H1 (cell line): ENCODE data around the gene OST4. TPM values are rescaled to one million over a fixed set of nuclear protein-coding genes. Genes with fewer than 3 reads are reported as not detected.

ENCODE experiments used
- CTCF ChIA-PET: fragments of 300-600 bp; sonication (Branson Sonifier 250); formaldehyde crosslinking; loops from one replicate; lab custom pipeline; 2021; ENCODE audit not compliant: partially characterized antibody; lab: Charles Lee
- POLR2A ChIA-PET: fragments of 300-600 bp; sonication (Branson Sonifier 250); formaldehyde crosslinking; loops from one replicate; lab custom pipeline; 2021; ENCODE audit warnings: inconsistent platforms; ENCODE audit not compliant: partially characterized antibody; lab: Charles Lee
- DNase-seq, 2 experiments: peaks; one replicate each; pipeline versions ENCODE4 v3.0.0 to v3.0.0-alpha.2; 2010 to 2022; ENCODE audit warnings: low spot score in 2 of 2, low read depth in 1 of 2, mixed read lengths in 1 of 2
- FAIRE-seq: peaks from 2 replicates; lab custom pipeline; 2011; peaks lifted over from hg19 to GRCh38; lab: Jason Lieb, UNC
- H2AFZ ChIP-seq: 2 replicates; pipeline ENCODE4 v1.8.1; 2012; ENCODE audit warnings: low read length, inconsistent platforms
- H2AK5ac ChIP-seq: 2 replicates; pipeline ENCODE4 v1.6.1; 2013; ENCODE audit warnings: low read depth, low read length
- H2BK120ac ChIP-seq: replicated peaks from 2 replicates; pipeline ENCODE3; 2013; ENCODE audit warnings: low read depth, low read length, inconsistent platforms
- H2BK12ac ChIP-seq: 2 replicates; pipeline ENCODE4 v1.6.1; 2013; ENCODE audit warnings: low read depth, low read length
- H2BK15ac ChIP-seq: 2 replicates; pipeline ENCODE4 v1.6.1; 2013; ENCODE audit warnings: low read length
- H2BK20ac ChIP-seq: 2 replicates; pipeline ENCODE4 v1.6.1; 2013; ENCODE audit warnings: low read length
- H2BK5ac ChIP-seq: 2 replicates; pipeline ENCODE4 v1.6.1; 2013; ENCODE audit warnings: low read depth, low read length
- H3K14ac ChIP-seq: 2 replicates; pipeline ENCODE4 v1.6.1; 2013; ENCODE audit warnings: inconsistent platforms; ENCODE audit not compliant: insufficient read length
- H3K18ac ChIP-seq: 2 replicates; pipeline ENCODE4 v1.6.1; 2013; ENCODE audit warnings: low read length; ENCODE audit errors: extremely low read depth
- H3K23ac ChIP-seq: 2 replicates; pipeline ENCODE4 v1.6.1; 2013; ENCODE audit warnings: inconsistent platforms; ENCODE audit not compliant: insufficient read length
- H3K23me2 ChIP-seq: 2 replicates; pipeline ENCODE4 v1.6.1; 2013; ENCODE audit warnings: low read depth, low read length
- H3K27ac ChIP-seq: 2 replicates; pipeline ENCODE4 v1.6.1; 2011; ENCODE audit warnings: low read depth, low read length, inconsistent platforms
- H3K27me3 ChIP-seq, 4 experiments: replicated peaks in 1 of 4; 1 replicate in 1 of 4; 2 replicates in 3 of 4; pipeline versions ENCODE4 v1.6.1 to v1.8.1; 2011 to 2013; ENCODE audit warnings: low read length in 3 of 4, mild to moderate bottlenecking in 3 of 4, inconsistent platforms in 2 of 4, mixed read lengths in 2 of 4, moderate library complexity in 1 of 4; ENCODE audit not compliant: control insufficient read depth in 3 of 4, insufficient read depth in 3 of 4; ENCODE audit errors: extremely low read depth in 1 of 4
- H3K36me3 ChIP-seq, 4 experiments: 2 replicates each; pipeline versions ENCODE4 v1.6.1 to v1.8.1; 2011 to 2013; ENCODE audit warnings: mild to moderate bottlenecking in 4 of 4, low read length in 3 of 4, moderate library complexity in 2 of 4, control low read depth in 1 of 4, inconsistent platforms in 1 of 4; ENCODE audit not compliant: insufficient read depth in 4 of 4, control insufficient read depth in 2 of 4
- H3K4ac ChIP-seq: replicated peaks from 2 replicates; pipeline ENCODE3; 2013; ENCODE audit warnings: low read length, low read depth, mixed read lengths, inconsistent platforms; ENCODE audit not compliant: insufficient read length
- H3K4me1 ChIP-seq, 4 experiments: replicated peaks in 1 of 4; 1 replicate in 1 of 4; 2 replicates in 3 of 4; pipeline versions ENCODE4 v1.6.1 to v1.8.1; 2011 to 2013; ENCODE audit warnings: low read length in 3 of 4, inconsistent platforms in 2 of 4, mixed read lengths in 1 of 4; ENCODE audit not compliant: insufficient read depth in 4 of 4, control insufficient read depth in 3 of 4
- H3K4me2 ChIP-seq, 2 experiments: 2 replicates each; pipeline versions ENCODE4 v1.6.1 to v1.8.1; 2011 to 2013; ENCODE audit warnings: low read depth in 2 of 2, low read length in 2 of 2, control low read depth in 1 of 2, inconsistent platforms in 1 of 2, mild to moderate bottlenecking in 1 of 2; ENCODE audit not compliant: insufficient read depth in 1 of 2
- H3K4me3 ChIP-seq, 4 experiments: fragments of 200-600, 300-600 bp in 1 of 4; sonication (generic), shearing (Covaris generic), sonication (Bioruptor Twin) in 1 of 4; 2 replicates each; pipeline versions ENCODE4 v1.5.1 to v1.8.1; 2011 to 2016; ENCODE audit warnings: low read length in 4 of 4, low read depth in 3 of 4, control low read depth in 2 of 4, inconsistent platforms in 2 of 4, mild to moderate bottlenecking in 2 of 4, mixed read lengths in 1 of 4, moderate library complexity in 1 of 4; ENCODE audit not compliant: insufficient read depth in 2 of 4; ENCODE audit errors: extremely low read depth in 1 of 4
- H3K56ac ChIP-seq: replicated peaks from 2 replicates; pipeline ENCODE3; 2013; ENCODE audit warnings: low read depth, mild to moderate bottlenecking, mixed read lengths, low read length, inconsistent platforms; ENCODE audit not compliant: insufficient read length
- H3K79me1 ChIP-seq: 2 replicates; pipeline ENCODE4 v1.6.1; 2013; ENCODE audit warnings: low read depth, low read length, control low read depth
- H3K79me2 ChIP-seq, 2 experiments: 2 replicates each; pipeline versions ENCODE4 v1.6.1 to v1.8.1; 2012 to 2013; ENCODE audit warnings: low read length in 2 of 2, mild to moderate bottlenecking in 2 of 2, inconsistent platforms in 1 of 2; ENCODE audit not compliant: insufficient read depth in 2 of 2, control insufficient read depth in 1 of 2
- H3K9ac ChIP-seq, 4 experiments: replicated peaks in 1 of 4; 1 replicate in 1 of 4; 2 replicates in 3 of 4; pipeline versions ENCODE4 v1.6.1 to v1.8.1; 2011 to 2013; ENCODE audit warnings: low read depth in 3 of 4, low read length in 3 of 4, control low read depth in 2 of 4, mild to moderate bottlenecking in 2 of 4, moderate library complexity in 2 of 4, inconsistent platforms in 1 of 4; ENCODE audit errors: extremely low read depth in 1 of 4
- H3K9me3 ChIP-seq, 2 experiments: 2 replicates each; pipeline versions ENCODE4 v1.6.1 to v1.8.1; 2012 to 2013; ENCODE audit warnings: mild to moderate bottlenecking in 2 of 2, moderate library complexity in 2 of 2, control low read depth in 1 of 2, inconsistent platforms in 1 of 2, low read depth in 1 of 2, low read length in 1 of 2, mixed read lengths in 1 of 2; ENCODE audit not compliant: insufficient read depth in 2 of 2
- H4K20me1 ChIP-seq, 2 experiments: replicated peaks in 1 of 2; 2 replicates each; pipeline versions ENCODE3 to v1.8.1; 2011 to 2013; ENCODE audit warnings: inconsistent platforms in 2 of 2, low read length in 2 of 2, mild to moderate bottlenecking in 1 of 2; ENCODE audit not compliant: insufficient read depth in 2 of 2, control insufficient read depth in 1 of 2
- H4K5ac ChIP-seq: 2 replicates; pipeline ENCODE4 v1.6.1; 2013; ENCODE audit warnings: low read length, low read depth, mixed read lengths, inconsistent platforms; ENCODE audit not compliant: insufficient read length
- H4K8ac ChIP-seq: 2 replicates; pipeline ENCODE4 v1.8.0; 2013; ENCODE audit warnings: mild to moderate bottlenecking, moderate library complexity, low read length, inconsistent platforms; ENCODE audit not compliant: insufficient read depth; ENCODE audit errors: extremely low read depth
- H4K91ac ChIP-seq: replicated peaks from 2 replicates; pipeline ENCODE3; 2013; ENCODE audit warnings: low read length, mixed read lengths, inconsistent platforms; ENCODE audit not compliant: insufficient read length
- CTCF ChIP-seq, 3 experiments: IDR thresholded peaks; 1 replicate in 2 of 3; 2 replicates in 1 of 3; pipeline versions ENCODE4 v1.5.1 to v1.6.1; 2011; ENCODE audit warnings: low read length in 3 of 3, mild to moderate bottlenecking in 3 of 3, inconsistent platforms in 2 of 3, low read depth in 1 of 3, moderate library complexity in 1 of 3; ENCODE audit not compliant: insufficient read depth in 1 of 3; ENCODE audit errors: control extremely low read depth in 1 of 3
- EZH2 ChIP-seq: fragments of 200-600 bp; sonication (generic); IDR thresholded peaks from 2 replicates; pipeline ENCODE4 v1.7.1; 2012; ENCODE audit warnings: low read depth, mild to moderate bottlenecking, moderate library complexity, low read length, inconsistent platforms; ENCODE audit not compliant: severe bottlenecking
- JUND ChIP-seq: IDR thresholded peaks from 2 replicates; pipeline ENCODE4 v1.6.1; 2011; ENCODE audit warnings: mild to moderate bottlenecking, improper control_type of control experiment, low read length
- WGBS, 2 experiments: shearing (Covaris generic) in 1 of 2; methylation state at CpG; one replicate each; pipeline versions ENCODE4 v1.1.6 to v1.1.7; 2013 to 2015; ENCODE audit warnings: low lambda C conversion rate in 2 of 2, mixed read lengths in 2 of 2, inconsistent platforms in 1 of 2, low coverage in 1 of 2, missing lambda C conversion rate in 1 of 2; ENCODE audit not compliant: insufficient replicate concordance in 2 of 2, insufficient coverage in 1 of 2, insufficient read length in 1 of 2; ENCODE audit errors: extremely low coverage in 1 of 2, missing lambda C conversion rate in 1 of 2; 5-methylcytosine and 5-hydroxymethylcytosine counted together
- polyA plus RNA-seq, 7 experiments: library from polyadenylated mRNA; depleted of rRNA in 3 of 7; stranded (reverse) in 5 of 7; unstranded in 2 of 7; fragments of >200 nt in 5 of 7; fragments of 200-250 nt in 2 of 7; gene quantifications; 1 replicate in 5 of 7; 2 replicates in 1 of 7; 4 replicates in 1 of 7; pipeline versions ENCODE4 v1.2.1 to v1.2.3, GENCODE V29; 2011 to 2013; ENCODE audit warnings: missing spikeins in 2 of 7, mixed read lengths in 2 of 7
- total RNA-seq: library from RNA; stranded (reverse); fragmentation: NEBNext Ultra II Directional; extraction: Animal tissue kit (Norgen Biotek cat#: 25700); gene quantifications from 2 replicates; pipeline ENCODE4 v1.2.1, GENCODE V29; 2021

Gene OST4
- total and polyA plus RNA-seq, 2 of the 8 experiments (the other 6 are each of a cell fraction or from before 2014, with no cell fraction given) = 225 to 865 TPM

GRCh38 chr2:27060323-27060722 is 11.1 kb downstream of the OST4 start:
- ChIA-PET CTCF (interaction anchor here (0.7 to 18.3 kb wide), 3 partner anchors 24 to 214 kb away, joined by 3 to 160 read pairs (median 4); partner anchors contain the start of genes EMILIN1 and KHK), POLR2A (interaction anchor here (1.2 to 19.3 kb wide), 3 partner anchors 4 to 17 kb away, joined by 4 to 441 read pairs (median 441); partner anchors contain the start of genes AGBL5 and OST4)
- peaks cover 9 to 41% (median 17%) of the 10 kb centered on the region in 4 experiments for H3K36me3 ChIP-seq

More at GRCh38 chr2:27060323-27060722, 11.1 kb downstream of the OST4 start:
- Histone ChIP-seq H2BK12ac (no peak overlapping the region), H3K27ac (no peak overlapping the region), H3K79me2 (no peaks in the 10 kb centered on the region), H3K4me1 (no peaks in the 10 kb centered on the region), H3K79me1 (no peaks in the 10 kb centered on the region), H2BK20ac (no peak overlapping the region), H2AFZ (no peak overlapping the region), H3K18ac (no peak overlapping the region), H4K5ac (no peak overlapping the region), H3K27me3 (no peaks in the 10 kb centered on the region), H3K9me3 (no peaks in the 10 kb centered on the region), H4K20me1 (peaks cover 4 to 7% of the 10 kb centered on the region in 2 experiments), H3K23ac (no peak overlapping the region), H4K8ac (no peak overlapping the region), H3K56ac (no peak overlapping the region), H3K23me2 (no peaks in the 10 kb centered on the region), H3K4me3 (no peak overlapping the region), H2BK15ac (no peak overlapping the region), H3K4ac (no peak overlapping the region), H2AK5ac (no peak overlapping the region), H3K4me2 (no peak overlapping the region), H3K14ac (no peak overlapping the region), H4K91ac (no peak overlapping the region), H2BK5ac (no peak overlapping the region), H2BK120ac (no peak overlapping the region), H3K9ac (no peak overlapping the region)
- FAIRE-seq (no peak), DNase-seq (no peak)
- TF ChIP-seq EZH2 = no peak
- TF ChIP-seq JUND = no peak
- TF ChIP-seq CTCF (IDR thresholded peaks at IDR 0.05; ENCODE audit: control extremely low read depth in 1 of 3, insufficient read depth in 1 of 3, low read depth in 1 of 3, low read length in 3 of 3) = no peak
- WGBS, 2 experiments = 85% methylated on average over 3 of the region's 3 CpGs; no CpG with 5 or more reads in 1 of the 2 experiments
